GM19324 (cell line): ENCODE data around the gene NTNG2.

Experiments
- ATAC-seq: cut with Tn5 transposase; IDR thresholded peaks from one replicate; pipeline ENCODE4 v1.9.1; 2021; ENCODE audit warnings: mild to moderate bottlenecking, moderate library complexity; ENCODE audit not compliant: unreplicated experiment, low FRiP score

Gene NTNG2

GRCh38 chr9:132200706-132201105, 38.8 kb downstream of the NTNG2 start:
- no peak for ATAC-seq

GRCh38 chr9:132201139-132201538, 39.3 kb downstream of the NTNG2 start:
- ATAC-seq: no peak

- ATAC-seq: no peak
These were observed 40.2 kb downstream of the NTNG2 start for GRCh38 chr9:132201780-132202703.

- ATAC-seq: no peak
These were observed 43.0 kb downstream of the NTNG2 start for GRCh38 chr9:132204883-132205282.

- ATAC-seq: no peak
These were observed 45.4 kb downstream of the NTNG2 start for GRCh38 chr9:132207215-132207614.

- ATAC-seq: no peak
These were observed 46.2 kb downstream of the NTNG2 start for GRCh38 chr9:132207839-132208615.

- no peak for ATAC-seq
These were observed 47.4 kb downstream of the NTNG2 start for GRCh38 chr9:132209228-132209627.

- ATAC-seq: no peak
These were observed 48.8 kb downstream of the NTNG2 start for GRCh38 chr9:132210472-132211145.

- ATAC-seq: no peak
These were observed 49.7 kb downstream of the NTNG2 start for GRCh38 chr9:132211570-132211969.

- no peak for ATAC-seq
These were observed 52.3 kb downstream of the NTNG2 start for GRCh38 chr9:132214027-132214622.

GRCh38 chr9:132216861-132217619, 55.2 kb downstream of the NTNG2 start:
- ATAC-seq: no peak

- ATAC-seq: no peak
These were observed 56.4 kb downstream of the NTNG2 start for GRCh38 chr9:132218208-132218607.

- no peak for ATAC-seq
These were observed 60.1 kb downstream of the NTNG2 start for GRCh38 chr9:132221941-132222340.

GRCh38 chr9:132224645-132225044, 62.8 kb downstream of the NTNG2 start:
- ATAC-seq: no peak

GRCh38 chr9:132226571-132227430, 64.9 kb downstream of the NTNG2 start:
- ATAC-seq: no peak

- no peak for ATAC-seq
These were observed 66.2 kb downstream of the NTNG2 start for GRCh38 chr9:132228062-132228461.

GRCh38 chr9:132230605-132231004, 68.7 kb downstream of the NTNG2 start:
- no peak for ATAC-seq

- ATAC-seq: no peak
These were observed 69.3 kb downstream of the NTNG2 start for GRCh38 chr9:132231019-132231701.
